H1 (cell line): Measurements from ENCODE around the gene ZCCHC10. TPM values are rescaled to one million over a fixed set of nuclear protein-coding genes. Genes with fewer than 3 reads are reported as not detected.

Source experiments
- SP1 ChIP-seq: IDR thresholded peaks from 2 replicates; pipeline ENCODE4 v1.6.1; 2011; ENCODE audit warnings: low read depth, low read length
- polyA plus RNA-seq, 7 experiments: library from polyadenylated mRNA; depleted of rRNA in 3 of 7; stranded (reverse) in 5 of 7; unstranded in 2 of 7; fragments of >200 nt in 5 of 7; fragments of 200-250 nt in 2 of 7; gene quantifications; 1 replicate in 5 of 7; 2 replicates in 1 of 7; 4 replicates in 1 of 7; pipeline versions ENCODE4 v1.2.1 to v1.2.3, GENCODE V29; 2011 to 2013; ENCODE audit warnings: missing spikeins in 2 of 7, mixed read lengths in 2 of 7
- total RNA-seq: library from RNA; stranded (reverse); fragmentation: NEBNext Ultra II Directional; extraction: Animal tissue kit (Norgen Biotek cat#: 25700); gene quantifications from 2 replicates; pipeline ENCODE4 v1.2.1, GENCODE V29; 2021

ZCCHC10 gene
- total and polyA plus RNA-seq, 2 of the 8 experiments (the other 6 are each of a cell fraction or from before 2014, with no cell fraction given), result 22.4 to 32.9 TPM

DNA sequence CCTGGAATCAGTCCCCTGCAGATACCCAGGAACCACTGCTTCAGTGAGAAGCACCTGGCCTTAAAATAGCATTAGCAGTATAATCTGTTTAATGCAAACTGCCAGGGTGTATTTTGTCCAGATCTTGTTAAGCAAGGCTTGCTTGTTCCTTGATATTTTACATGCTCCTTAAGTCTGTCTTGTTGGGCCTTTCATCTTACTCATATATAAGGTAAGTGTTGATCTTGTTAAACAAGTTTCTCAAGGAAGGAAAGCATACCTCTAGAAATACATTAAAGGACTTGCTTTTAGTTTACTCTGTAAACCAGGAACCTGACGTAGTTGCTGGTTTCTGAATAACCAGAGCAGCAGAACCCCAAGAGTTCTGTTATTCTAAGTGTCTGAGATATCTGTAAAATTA, 39.1 kb upstream of the ZCCHC10 start (continued):
- no peak for TF ChIP-seq SP1
